ENCODE measurements around the gene ROCK2. TPM values are rescaled to one million over a fixed set of nuclear protein-coding genes. Genes with fewer than 3 reads are reported as not detected.

Gene ROCK2
- total and polyA plus RNA-seq, 2 of the 13 experiments (the other 11 are each of a cell fraction or from before 2014, with no cell fraction given): 38.1 to 119 TPM

GRCh38 chr2:11357428-11357972 lies 13.1 kb upstream of the ROCK2 start (continued):
- TF ChIP-seq ZNF710 (CRISPR knock-in tag; IDR thresholded peaks at IDR 0.05; ENCODE audit: borderline replicate concordance): peak; percentile 99
- TF ChIP-seq ZNF142 (CRISPR knock-in tag; IDR thresholded peaks at IDR 0.05): peak; percentile 95
- peak; percentile 100 for TF ChIP-seq KDM4B (CRISPR knock-in tag; IDR thresholded peaks at IDR 0.05)
- peak; percentile 56; the same call in 1 of the 2 replicates for TF ChIP-seq NFYC (CRISPR knock-in tag; IDR thresholded peaks at IDR 0.05)
- TF ChIP-seq ZNF678 (CRISPR knock-in tag; IDR thresholded peaks at IDR 0.05): peak; percentile 95; the same call in 1 of the 2 replicates
- TF ChIP-seq ZNF841 (CRISPR knock-in tag; IDR thresholded peaks at IDR 0.05; ENCODE audit: borderline replicate concordance): peak; percentile 49; the same call in 1 of the 2 replicates
- peak; percentile 82 for TF ChIP-seq GABPB1 (CRISPR knock-in tag; IDR thresholded peaks at IDR 0.05)
- TF ChIP-seq ZFP62 (CRISPR knock-in tag; IDR thresholded peaks at IDR 0.05): no peak
- TF ChIP-seq DR1 (CRISPR knock-in tag; IDR thresholded peaks at IDR 0.05): peak; percentile 40
- TF ChIP-seq BORCS8-MEF2B (CRISPR knock-in tag; IDR thresholded peaks at IDR 0.05): peak; percentile 100
- no peak for TF ChIP-seq ZBTB1 (CRISPR knock-in tag; IDR thresholded peaks at IDR 0.05; ENCODE audit: borderline replicate concordance)
- TF ChIP-seq CHCHD3 (CRISPR knock-in tag; IDR thresholded peaks at IDR 0.05): no peak
- TF ChIP-seq ZBTB3 (CRISPR knock-in tag; IDR thresholded peaks at IDR 0.05; ENCODE audit: borderline replicate concordance, low read depth): peak; percentile 96; the same call in 1 of the 2 replicates
- TF ChIP-seq HIC2 (CRISPR knock-in tag; IDR thresholded peaks at IDR 0.05; ENCODE audit: low read depth): peak; percentile 100
- peak; percentile 99 for TF ChIP-seq BRF2 (CRISPR knock-in tag; IDR thresholded peaks at IDR 0.05)
- peak; percentile 83 for TF ChIP-seq ZBTB14 (CRISPR knock-in tag; IDR thresholded peaks at IDR 0.05)
- peak; percentile 45; the same call in 1 of the 2 replicates for TF ChIP-seq RFX3 (CRISPR knock-in tag; IDR thresholded peaks at IDR 0.05)

Measured in HepG2 (cell line).